ENCODE results near the gene HHIPL2.

Gene HHIPL2

GRCh38 chr1:222547944-222548671, at the start of gene HHIPL2:
Gene HHIPL2, minus strand, starts transcription at chr1:222548104. Its CDS starts 60 bp downstream, at chr1:222548044.
- no peak within 1 kb of the TSS for H3K4me3 Mint-ChIP-seq

GRCh38 chr1:222596696-222597095, 48.8 kb upstream of the HHIPL2 start:
- H3K36me3 Mint-ChIP-seq: no peaks in the 10 kb centered on the region
- no peak overlapping the region for H3K27ac Mint-ChIP-seq
- no peak for DNase-seq
- no peaks in the 10 kb centered on the region for H3K9me3 Mint-ChIP-seq
- no peaks in the 10 kb centered on the region for H3K27me3 Mint-ChIP-seq
- H3K4me1 Mint-ChIP-seq: no peaks in the 10 kb centered on the region
- no peak overlapping the region for H3K4me3 Mint-ChIP-seq
- CTCF ChIA-PET: no interaction called here

More at GRCh38 chr1:222547944-222548671, at the start of gene HHIPL2:
- Mint-ChIP-seq H3K27ac (no peak within 1 kb of the TSS), H3K9me3 (no peaks in the 10 kb centered on the region), H3K36me3 (no peaks in the 10 kb centered on the region), H3K27me3 (peaks cover 26% of the 10 kb centered on the region), H3K4me1 (no peaks in the 10 kb centered on the region)
- CTCF ChIA-PET: no interaction called here
- DNase-seq: no peak

GRCh38 chr1:222594789-222595188, 46.9 kb upstream of the HHIPL2 start:
- no peaks in the 10 kb centered on the region for H3K36me3 Mint-ChIP-seq
- peaks cover 11% of the 10 kb centered on the region for H3K4me1 Mint-ChIP-seq
- H3K27ac Mint-ChIP-seq: no peak overlapping the region
- CTCF ChIA-PET: no interaction called here
- no peak overlapping the region for H3K4me3 Mint-ChIP-seq
- DNase-seq: no peak
- H3K9me3 Mint-ChIP-seq: peaks cover 2% of the 10 kb centered on the region
- H3K27me3 Mint-ChIP-seq: no peaks in the 10 kb centered on the region

DNA sequence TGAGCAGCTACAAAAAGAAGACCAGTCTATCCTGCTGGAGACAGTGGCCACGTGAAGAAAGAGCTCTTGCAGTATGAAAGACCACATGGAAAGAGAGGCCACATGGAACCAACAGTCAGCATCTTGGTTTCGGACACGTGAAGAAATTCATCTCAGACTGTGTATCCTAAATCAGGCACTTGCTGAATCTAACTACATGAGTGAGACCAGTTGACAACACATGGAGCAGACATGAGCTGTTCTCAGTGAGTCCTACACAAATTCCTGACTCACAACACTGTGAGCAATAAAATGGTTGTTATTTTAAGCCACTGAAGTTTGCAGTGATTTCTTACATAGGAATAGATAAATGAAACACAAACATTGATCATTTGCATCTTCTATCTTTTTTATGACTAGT, 44.3 kb upstream of the HHIPL2 start:
- Mint-ChIP-seq H3K9me3 (peaks cover 2% of the 10 kb centered on the region), H3K27me3 (no peaks in the 10 kb centered on the region), H3K4me3 (no peak overlapping the region), H3K4me1 (peaks cover 36% of the 10 kb centered on the region), H3K36me3 (peaks cover 10% of the 10 kb centered on the region), H3K27ac (no peak overlapping the region)
- no peak for DNase-seq
- CTCF ChIA-PET: no interaction called here

DNA sequence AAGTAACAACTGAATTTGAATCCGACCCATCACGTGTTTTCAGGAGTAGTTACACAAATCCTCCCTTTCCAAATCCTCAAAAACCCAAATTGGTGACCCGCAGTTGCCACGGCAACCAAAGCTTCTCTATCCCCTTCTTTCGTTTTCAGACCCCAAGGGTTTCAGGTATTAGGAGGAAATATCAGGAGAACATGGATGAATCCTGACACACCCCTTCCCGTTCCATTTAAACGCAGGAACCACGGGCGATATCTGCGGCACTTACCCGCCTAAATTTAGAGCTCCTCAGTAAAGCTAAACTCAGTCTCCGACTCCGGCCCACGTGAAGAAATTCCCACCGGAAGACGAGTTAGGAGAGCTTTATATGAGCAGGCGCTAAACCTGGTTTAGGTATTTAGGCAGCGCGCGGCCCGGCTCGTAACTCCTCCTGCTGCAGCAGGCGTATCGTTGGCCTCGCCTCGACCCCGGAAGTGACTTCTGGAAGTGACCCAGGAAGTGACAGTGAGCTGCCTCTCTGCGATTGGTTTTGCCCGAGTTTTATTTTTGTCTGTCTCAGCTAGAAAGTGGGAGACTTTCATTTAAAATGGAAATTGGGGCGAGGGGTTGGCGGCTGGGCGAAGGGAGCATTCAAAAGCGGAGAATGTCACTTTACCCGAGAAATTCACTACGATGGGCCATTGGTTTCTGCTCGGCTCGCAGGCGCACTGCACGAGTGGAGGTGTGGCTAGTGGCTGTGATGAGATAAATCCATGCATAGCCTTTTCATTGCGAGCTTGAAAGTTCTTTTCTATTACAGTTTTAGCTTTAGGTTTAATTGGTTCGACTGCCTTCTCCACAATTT, 41.8 kb upstream of the HHIPL2 start, which contains the start of gene TAF1A:
Gene TAF1A (minus strand): TSS at position 472 of the 841 bp plus-strand sequence.
- H3K9me3 Mint-ChIP-seq: peaks cover 2% of the 10 kb centered on the region
- peak; percentile 93 for DNase-seq
- CTCF ChIA-PET: interaction anchor here (0.9 to 1.6 kb wide), 3 partner anchors 45 to 125 kb away, joined by 3 to 4 read pairs (median 3); no protein-coding TSS in a partner anchor
- no peaks in the 10 kb centered on the region for H3K27me3 Mint-ChIP-seq
- peaks cover 22% of the 10 kb centered on the region for H3K36me3 Mint-ChIP-seq
- peak within 1 kb of the TSS; percentile 95 for H3K27ac Mint-ChIP-seq
- peaks cover 49% of the 10 kb centered on the region for H3K4me1 Mint-ChIP-seq
- peak within 1 kb of the TSS; percentile 95 for H3K4me3 Mint-ChIP-seq

DNA sequence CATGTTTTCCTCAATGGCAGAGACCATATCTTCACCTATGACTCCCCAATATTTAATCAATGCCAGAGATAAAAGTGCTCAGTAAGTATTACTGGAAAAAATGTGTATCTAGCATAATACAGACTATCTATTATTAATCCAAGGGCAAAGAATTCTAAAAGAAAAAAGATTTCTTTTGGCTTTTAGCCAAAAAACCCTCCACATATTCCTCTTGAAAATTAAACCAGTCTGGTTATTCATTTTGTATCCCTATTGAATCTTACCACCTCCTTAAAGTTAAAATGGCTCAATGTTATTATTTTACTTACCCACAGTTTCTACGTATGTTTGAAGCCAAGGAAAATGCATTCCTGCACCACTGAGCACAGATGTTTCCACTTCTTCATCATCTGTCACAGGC, 40.2 kb upstream of the HHIPL2 start:
- peaks cover 49% of the 10 kb centered on the region for H3K4me1 Mint-ChIP-seq
- no peak for DNase-seq
- peaks cover 2% of the 10 kb centered on the region for H3K9me3 Mint-ChIP-seq
- H3K4me3 Mint-ChIP-seq: no peak overlapping the region
- H3K27me3 Mint-ChIP-seq: no peaks in the 10 kb centered on the region
- CTCF ChIA-PET: interaction anchor here (1.6 kb wide), 1 partner anchor 123 kb away, joined by 3 read pairs; no protein-coding TSS in a partner anchor
- H3K27ac Mint-ChIP-seq: no peak overlapping the region
- peaks cover 27% of the 10 kb centered on the region for H3K36me3 Mint-ChIP-seq

GRCh38 chr1:222586842-222587241, 38.9 kb upstream of the HHIPL2 start:
- Mint-ChIP-seq H3K4me3 (no peak overlapping the region), H3K4me1 (peaks cover 49% of the 10 kb centered on the region), H3K27ac (no peak overlapping the region), H3K36me3 (peaks cover 36% of the 10 kb centered on the region), H3K9me3 (peaks cover 2% of the 10 kb centered on the region), H3K27me3 (no peaks in the 10 kb centered on the region)
- CTCF ChIA-PET: no interaction called here
- DNase-seq: no peak

GRCh38 chr1:222583079-222583478, 35.2 kb upstream of the HHIPL2 start:
- CTCF ChIA-PET: no interaction called here
- no peaks in the 10 kb centered on the region for H3K9me3 Mint-ChIP-seq
- H3K4me1 Mint-ChIP-seq: peaks cover 20% of the 10 kb centered on the region
- H3K27me3 Mint-ChIP-seq: no peaks in the 10 kb centered on the region
- H3K36me3 Mint-ChIP-seq: peaks cover 46% of the 10 kb centered on the region
- no peak for DNase-seq
- H3K4me3 Mint-ChIP-seq: no peak overlapping the region
- no peak overlapping the region for H3K27ac Mint-ChIP-seq

DNA sequence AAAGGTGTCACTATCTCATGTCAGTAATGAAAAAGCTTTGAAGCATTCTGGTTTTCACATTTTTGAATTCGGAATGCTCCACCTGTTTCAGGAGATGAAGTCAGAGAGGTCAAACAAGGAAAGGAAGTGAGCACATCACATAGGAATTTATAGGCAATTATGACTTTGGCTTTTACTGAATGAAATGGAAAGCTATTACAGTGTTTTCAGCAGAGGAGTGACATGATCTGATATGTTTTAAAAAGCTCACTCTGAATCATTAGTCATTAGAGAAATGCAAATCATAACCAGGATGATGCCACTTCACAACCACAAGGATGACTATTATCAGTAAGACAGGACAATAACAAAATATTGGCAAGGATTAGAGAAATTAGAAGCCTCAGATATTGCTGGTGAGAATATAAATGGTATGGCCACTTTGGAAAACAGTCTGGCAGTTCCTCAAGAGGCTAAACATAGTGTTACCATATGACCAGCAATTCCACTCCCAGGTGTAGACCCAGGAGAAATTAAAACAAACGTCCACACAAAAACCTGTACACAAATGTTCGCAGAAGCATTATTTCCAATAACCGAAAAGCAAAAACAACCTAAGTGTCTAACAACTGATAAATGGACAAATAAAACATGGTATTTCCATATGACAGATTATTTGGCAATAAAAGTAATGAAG, 34.3 kb upstream of the HHIPL2 start:
- H3K4me1 Mint-ChIP-seq: peaks cover 14% of the 10 kb centered on the region
- no peak overlapping the region for H3K27ac Mint-ChIP-seq
- H3K36me3 Mint-ChIP-seq: peaks cover 39% of the 10 kb centered on the region
- no peaks in the 10 kb centered on the region for H3K27me3 Mint-ChIP-seq
- no peaks in the 10 kb centered on the region for H3K9me3 Mint-ChIP-seq
- no peak overlapping the region for H3K4me3 Mint-ChIP-seq
- DNase-seq: no peak
- CTCF ChIA-PET: no interaction called here

GRCh38 chr1:222579316-222579715, 31.4 kb upstream of the HHIPL2 start:
- Mint-ChIP-seq H3K4me1 (no peaks in the 10 kb centered on the region), H3K27ac (no peak overlapping the region), H3K9me3 (no peaks in the 10 kb centered on the region), H3K4me3 (no peak overlapping the region), H3K36me3 (peaks cover 34% of the 10 kb centered on the region), H3K27me3 (no peaks in the 10 kb centered on the region)
- DNase-seq: no peak
- CTCF ChIA-PET: no interaction called here

- Mint-ChIP-seq H3K36me3 (peaks cover 33% of the 10 kb centered on the region), H3K9me3 (peaks cover 7% of the 10 kb centered on the region), H3K4me1 (peaks cover 3% of the 10 kb centered on the region), H3K27me3 (no peaks in the 10 kb centered on the region), H3K27ac (no peak overlapping the region), H3K4me3 (no peak overlapping the region)
- CTCF ChIA-PET: no interaction called here
- no peak for DNase-seq
These were observed 22.9 kb upstream of the HHIPL2 start for GRCh38 chr1:222570837-222571236.

DNA sequence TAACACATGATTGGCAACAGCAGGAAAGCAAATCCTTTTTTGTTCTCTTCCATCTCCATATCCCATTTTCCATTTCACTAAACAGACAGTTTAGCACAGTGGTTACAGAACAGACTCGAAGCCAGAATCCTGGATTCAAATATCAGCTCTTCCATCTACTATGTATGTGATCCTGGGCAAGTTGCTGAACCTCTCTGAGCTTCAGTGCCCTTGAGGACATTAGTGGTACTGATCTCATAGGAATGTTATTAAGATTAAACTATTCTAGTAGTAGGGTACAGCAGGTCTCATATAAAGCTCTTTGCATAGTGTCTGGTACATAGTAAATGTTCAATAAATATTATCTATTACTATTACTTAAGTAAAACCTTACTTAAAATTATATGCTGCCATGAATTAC, 13.8 kb upstream of the HHIPL2 start:
- Mint-ChIP-seq H3K36me3 (peaks cover 20% of the 10 kb centered on the region), H3K4me1 (no peaks in the 10 kb centered on the region)

GRCh38 chr1:222557574-222557973, 9.7 kb upstream of the HHIPL2 start:
- H3K36me3 Mint-ChIP-seq: peaks cover 17% of the 10 kb centered on the region
- H3K27me3 Mint-ChIP-seq: no peaks in the 10 kb centered on the region
- H3K9me3 Mint-ChIP-seq: no peaks in the 10 kb centered on the region

More for the DNA sequence above, 13.8 kb upstream of the HHIPL2 start:
- Mint-ChIP-seq H3K27ac (no peak overlapping the region), H3K9me3 (no peaks in the 10 kb centered on the region), H3K27me3 (no peaks in the 10 kb centered on the region), H3K4me3 (no peak overlapping the region)
- DNase-seq: no peak
- CTCF ChIA-PET: interaction anchor here (1.2 kb wide), 1 partner anchor 139 kb away, joined by 3 read pairs; no protein-coding TSS in a partner anchor

DNA sequence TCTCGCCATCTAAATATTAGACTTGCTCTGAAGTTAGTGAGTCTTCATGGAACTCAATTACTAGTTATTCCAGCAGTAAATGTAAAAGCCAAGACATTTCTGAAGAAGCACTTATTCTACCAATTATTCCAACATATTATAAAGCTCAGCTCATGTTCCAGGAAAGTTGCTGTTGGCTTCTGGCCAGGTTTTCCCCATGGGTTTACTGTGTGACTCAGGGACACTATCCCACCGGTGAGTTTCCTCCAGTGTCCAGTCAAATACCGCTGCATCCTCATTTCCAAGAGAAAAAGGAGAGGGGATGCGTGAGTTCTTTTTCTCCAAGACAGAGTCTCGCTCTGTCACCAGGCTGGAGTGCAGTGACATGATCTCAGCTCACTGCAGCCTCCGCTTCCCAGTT, 9.2 kb upstream of the HHIPL2 start:
- CTCF ChIA-PET: no interaction called here

More at GRCh38 chr1:222557574-222557973, 9.7 kb upstream of the HHIPL2 start:
- no peak overlapping the region for H3K27ac Mint-ChIP-seq
- DNase-seq: no peak
- H3K4me3 Mint-ChIP-seq: no peak overlapping the region
- CTCF ChIA-PET: no interaction called here
- H3K4me1 Mint-ChIP-seq: no peaks in the 10 kb centered on the region

More for the DNA sequence above, 9.2 kb upstream of the HHIPL2 start:
- Mint-ChIP-seq H3K36me3 (peaks cover 15% of the 10 kb centered on the region), H3K27me3 (no peaks in the 10 kb centered on the region), H3K9me3 (no peaks in the 10 kb centered on the region), H3K4me1 (no peaks in the 10 kb centered on the region), H3K27ac (no peak overlapping the region), H3K4me3 (no peak overlapping the region)
- DNase-seq: no peak
